Cerebellar nuclear complex (tissue), 1 donor: ENCODE measurements around the gene SNRPB2.

Experiments used
- DNase-seq, 2 experiments: peaks; one replicate each; lab custom pipeline; 2025; lab: John Stamatoyannopoulos, UW

The SNRPB2 gene

GRCh38 chr20:16729565-16730460 lies at the start of gene SNRPB2:
Gene SNRPB2, plus strand, starts transcription at chr20:16730026. Its CDS starts 1,677 bp downstream, at chr20:16731703.
- peak; percentile 46 to 61 for DNase-seq

GRCh38 chr20:16684416-16684815 lies 45.4 kb upstream of the SNRPB2 start:
- no peak for DNase-seq

- no peak for DNase-seq
Measured at GRCh38 chr20:16689906-16690305, 39.9 kb upstream of the SNRPB2 start.

- DNase-seq = no peak
Measured at GRCh38 chr20:16691381-16691780, 38.4 kb upstream of the SNRPB2 start.

GRCh38 chr20:16692009-16692408 lies 37.8 kb upstream of the SNRPB2 start:
- no peak for DNase-seq

- DNase-seq = no peak
Measured at GRCh38 chr20:16692442-16692841, 37.4 kb upstream of the SNRPB2 start.

GRCh38 chr20:16693278-16693677 lies 36.5 kb upstream of the SNRPB2 start:
- DNase-seq = no peak

GRCh38 chr20:16694161-16694560 lies 35.7 kb upstream of the SNRPB2 start:
- DNase-seq = no peak

- DNase-seq = no peak
Measured at GRCh38 chr20:16695628-16696027, 34.2 kb upstream of the SNRPB2 start.

GRCh38 chr20:16699293-16699692 lies 30.5 kb upstream of the SNRPB2 start:
- no peak for DNase-seq

GRCh38 chr20:16701296-16701695 lies 28.5 kb upstream of the SNRPB2 start:
- DNase-seq = no peak

GRCh38 chr20:16703570-16703969 lies 26.3 kb upstream of the SNRPB2 start:
- no peak for DNase-seq

- DNase-seq = no peak
Measured at GRCh38 chr20:16707674-16708073, 22.2 kb upstream of the SNRPB2 start.

- no peak for DNase-seq
Measured at GRCh38 chr20:16708602-16709001, 21.2 kb upstream of the SNRPB2 start.

- DNase-seq = no peak
Measured at GRCh38 chr20:16709017-16709416, 20.8 kb upstream of the SNRPB2 start.

GRCh38 chr20:16710781-16711180 lies 19.0 kb upstream of the SNRPB2 start:
- DNase-seq = no peak

GRCh38 chr20:16711661-16712258 lies 18.1 kb upstream of the SNRPB2 start:
- DNase-seq = no peak

GRCh38 chr20:16712511-16712947 lies 17.3 kb upstream of the SNRPB2 start:
- no peak for DNase-seq

- no peak for DNase-seq
Measured at GRCh38 chr20:16713066-16713465, 16.8 kb upstream of the SNRPB2 start.

GRCh38 chr20:16714242-16714641 lies 15.6 kb upstream of the SNRPB2 start:
- no peak for DNase-seq

GRCh38 chr20:16714751-16715150 lies 15.1 kb upstream of the SNRPB2 start:
- DNase-seq = no peak

- DNase-seq = no peak
Measured at GRCh38 chr20:16719421-16719820, 10.4 kb upstream of the SNRPB2 start.

- DNase-seq = no peak
Measured at GRCh38 chr20:16729080-16729479, 746 bp upstream of the SNRPB2 start.
